A549 (cell line): ENCODE data around the gene EMSY. TPM values are rescaled to one million over a fixed set of nuclear protein-coding genes. Genes with fewer than 3 reads are reported as not detected.

ENCODE experiments used
- ATAC-seq, 2 experiments: fragments of 200-7000 bp in 1 of 2; fragments of >200 bp in 1 of 2; cut with Nextera tagmentation in 1 of 2; cut with Tn5 transposase in 1 of 2; 3 replicates each; pipeline versions ENCODE4 v1.8.0 to v1.9.1; 2018 to 2020; ENCODE audit warnings: mild to moderate bottlenecking in 1 of 2, moderate library complexity in 1 of 2
- CTCF ChIA-PET: fragments of 300-600 bp; sonication (Branson Sonifier 250); formaldehyde crosslinking; extraction: SDS; loops from one replicate; lab custom pipeline; 2021; ENCODE audit warnings: antibody characterized with exemption, inconsistent platforms; lab: Yijun Ruan, JAX
- POLR2A ChIA-PET: fragments of 350-600 bp; formaldehyde crosslinking; extraction: SDS; loops from one replicate; lab custom pipeline; 2021; ENCODE audit warnings: antibody characterized with exemption, inconsistent platforms; lab: Yijun Ruan, JAX
- DNase-seq, 2 experiments: peaks; one replicate each; pipeline versions ENCODE4 v3.0.0 to v3.0.0-alpha.2; 2011 to 2016; ENCODE audit warnings: low read depth in 1 of 2, low spot score in 1 of 2
- FAIRE-seq: peaks from 2 replicates; lab custom pipeline; 2011; peaks lifted over from hg19 to GRCh38; lab: Jason Lieb, UNC
- H3K27ac ChIP-seq, 2 experiments: fragments of >200 bp; sonication (Bioruptor Twin); formaldehyde crosslinking; 3 replicates each; pipeline ENCODE4 v1.5.1; 2016 to 2017
- H3K4me1 ChIP-seq: fragments of >200 bp; sonication (Bioruptor Twin); formaldehyde crosslinking; 3 replicates; pipeline ENCODE4 v1.6.1; 2016
- H3K4me2 ChIP-seq: fragments of >200 bp; sonication (Bioruptor Twin); formaldehyde crosslinking; 3 replicates; pipeline ENCODE4 v1.6.1; 2016
- H3K4me3 ChIP-seq: fragments of >200 bp; sonication (Bioruptor Twin); formaldehyde crosslinking; 3 replicates; pipeline ENCODE4 v1.5.1; 2016
- H3K9me3 ChIP-seq: fragments of >200 bp; sonication (Bioruptor Twin); formaldehyde crosslinking; 3 replicates; pipeline ENCODE4 v1.6.1; 2016
- ATOH8 ChIP-seq: fragments of 250-450 bp; sonication (Bioruptor Pico); IDR thresholded peaks from 2 replicates; pipeline ENCODE4 v1.5.0; 2020; ENCODE audit warnings: low read depth, mild to moderate bottlenecking, moderate library complexity
- CHD4 ChIP-seq: fragments of 200-600 bp; sonication (generic); IDR thresholded peaks from 2 replicates; pipeline ENCODE4 v1.6.1; 2016; ENCODE audit warnings: antibody characterized with exemption, mild to moderate bottlenecking, borderline replicate concordance
- EHF ChIP-seq: fragments of 250-450 bp; sonication (Bioruptor Pico); IDR thresholded peaks from 2 replicates; pipeline ENCODE4 v1.5.0; 2020; ENCODE audit warnings: mild to moderate bottlenecking
- ELK1 ChIP-seq: fragments of 150-350 bp; IDR thresholded peaks from 2 replicates; pipeline ENCODE4 v1.6.1; 2014; ENCODE audit warnings: low read depth, mild to moderate bottlenecking, low read length
- ESRRA ChIP-seq: fragments of 150-350 bp; IDR thresholded peaks from 2 replicates; pipeline ENCODE4 v1.6.1; 2014; ENCODE audit warnings: mild to moderate bottlenecking, low read length, borderline replicate concordance
- FOSL2 ChIP-seq, 2 experiments: fragments of 450-650 bp in 1 of 2; fragments of >200 bp in 1 of 2; sonication (Bioruptor Twin) in 1 of 2; formaldehyde crosslinking; IDR thresholded peaks; 2 replicates each; pipeline versions ENCODE4 v1.5.0 to v1.6.1; 2016 to 2020; ENCODE audit warnings: mild to moderate bottlenecking in 1 of 2, moderate library complexity in 1 of 2
- HDAC2 ChIP-seq: fragments of 200-600 bp; sonication (generic); IDR thresholded peaks from 2 replicates; pipeline ENCODE4 v1.6.1; 2016
- HEYL ChIP-seq: fragments of 250-450 bp; sonication (Bioruptor Pico); IDR thresholded peaks from 2 replicates; pipeline ENCODE4 v1.8.0; 2021; ENCODE audit warnings: mild to moderate bottlenecking, moderate library complexity
- HOXB13 ChIP-seq: fragments of 250-450 bp; sonication (Bioruptor Pico); IDR thresholded peaks from 2 replicates; pipeline ENCODE4 v1.5.0; 2020; ENCODE audit warnings: low read depth, mild to moderate bottlenecking, moderate library complexity
- HOXB5 ChIP-seq: fragments of 250-450 bp; sonication (Bioruptor Pico); IDR thresholded peaks from 2 replicates; pipeline ENCODE4 v1.5.0; 2020; ENCODE audit warnings: mild to moderate bottlenecking, moderate library complexity
- MYC ChIP-seq: IDR thresholded peaks from 2 replicates; pipeline ENCODE4 v1.6.1; 2012; ENCODE audit warnings: mild to moderate bottlenecking, inconsistent platforms, low read length, improper control_type of control experiment, borderline replicate concordance
- NPAS2 ChIP-seq: fragments of 250-450 bp; sonication (Bioruptor Pico); IDR thresholded peaks from 2 replicates; pipeline ENCODE4 v1.8.0; 2022; ENCODE audit warnings: mild to moderate bottlenecking, moderate library complexity, borderline replicate concordance
- POLR2A ChIP-seq: IDR thresholded peaks from 2 replicates; pipeline ENCODE4 v1.6.1; 2012; ENCODE audit warnings: mild to moderate bottlenecking, low read length
- RARB ChIP-seq: fragments of 250-450 bp; sonication (Bioruptor Pico); IDR thresholded peaks from 2 replicates; pipeline ENCODE4 v1.8.0; 2021; ENCODE audit warnings: mild to moderate bottlenecking, moderate library complexity
- REST ChIP-seq: fragments of 200-600 bp; sonication (generic); IDR thresholded peaks from 2 replicates; pipeline ENCODE4 v1.6.1; 2016; ENCODE audit warnings: antibody characterized with exemption, mild to moderate bottlenecking, moderate library complexity
- USF2 ChIP-seq: fragments of 450-650 bp; IDR thresholded peaks from 2 replicates; pipeline ENCODE4 v1.6.1; 2014; ENCODE audit warnings: antibody characterized with exemption
- ZFP36 ChIP-seq: fragments of 450-650 bp; IDR thresholded peaks from 2 replicates; pipeline ENCODE4 v1.6.1; 2014; ENCODE audit warnings: borderline replicate concordance; ENCODE audit not compliant: partially characterized antibody
- ZNF302 ChIP-seq: fragments of 250-450 bp; sonication (Bioruptor Pico); IDR thresholded peaks from 2 replicates; pipeline ENCODE4 v1.9.0; 2021; ENCODE audit warnings: inconsistent platforms, mild to moderate bottlenecking, moderate library complexity
- WGBS: methylation state at CpG from one replicate; pipeline ENCODE4 v1.1.6; 2017; ENCODE audit errors: missing lambda C conversion rate; 5-methylcytosine and 5-hydroxymethylcytosine counted together
- polyA plus RNA-seq, 4 experiments: library from polyadenylated mRNA; depleted of rRNA in 3 of 4; stranded (reverse); fragments of >200 nt; fragmentation: RNase III in 1 of 4; extraction: RNeasy Plus Mini Kit Qiagen cat#74134 plus additional on column Dnase treatment in 1 of 4; gene quantifications; 2 replicates in 3 of 4; 3 replicates in 1 of 4; pipeline ENCODE4 v1.2.3, GENCODE V29; 2011 to 2017

The EMSY gene
- polyA plus RNA-seq, 2 of the 4 experiments (the other 2 are of a cell fraction): 11.2 to 23.0 TPM

- no peak for TF ChIP-seq REST
- no peak for TF ChIP-seq HOXB5 (CRISPR knock-in tag)
- no peak for TF ChIP-seq NPAS2 (CRISPR knock-in tag)
- TF ChIP-seq USF2: no peak
- TF ChIP-seq RARB (CRISPR knock-in tag): no peak
- no peak for TF ChIP-seq POLR2A
- no peak for TF ChIP-seq MYC
- no peak for TF ChIP-seq ZNF302
- TF ChIP-seq ELK1: no peak
- no peak for TF ChIP-seq FOSL2 (IDR thresholded peaks at IDR 0.05)
- no peak for TF ChIP-seq FOSL2 (CRISPR knock-in tag; IDR thresholded peaks at IDR 0.05)
- no peak for TF ChIP-seq HDAC2
- TF ChIP-seq HOXB13 (CRISPR knock-in tag): no peak
Measured at GRCh38 chr11:76559346-76559745, 114.5 kb downstream of the EMSY start (continued).

- ChIA-PET POLR2A (no interaction called here), CTCF (interaction anchor here (0.8 kb wide), 1 partner anchor 9 kb away, joined by 3 read pairs; no protein-coding TSS in a partner anchor)
- Histone ChIP-seq H3K4me2 (no peak overlapping the region), H3K9me3 (no peaks in the 10 kb centered on the region), H3K27ac (no peak overlapping the region), H3K4me1 (no peaks in the 10 kb centered on the region), H3K4me3 (no peak overlapping the region)
- DNase-seq (no peak), FAIRE-seq (no peak), ATAC-seq (no peak)
- TF ChIP-seq ESRRA (no peak), CHD4 (no peak), EHF (CRISPR knock-in tag) (no peak), FOSL2 (IDR thresholded peaks at IDR 0.05) (no peak), FOSL2 (CRISPR knock-in tag; IDR thresholded peaks at IDR 0.05) (no peak), HOXB13 (CRISPR knock-in tag) (no peak), ELK1 (no peak), HEYL (no peak), ATOH8 (no peak), ZFP36 (no peak)
- WGBS: 54% methylated on average over 5 of the region's 5 CpGs
Measured at GRCh38 chr11:76560219-76560618, 115.4 kb downstream of the EMSY start.
